ENCODE measurements around the gene SLC25A21.

The SLC25A21 gene

DNA sequence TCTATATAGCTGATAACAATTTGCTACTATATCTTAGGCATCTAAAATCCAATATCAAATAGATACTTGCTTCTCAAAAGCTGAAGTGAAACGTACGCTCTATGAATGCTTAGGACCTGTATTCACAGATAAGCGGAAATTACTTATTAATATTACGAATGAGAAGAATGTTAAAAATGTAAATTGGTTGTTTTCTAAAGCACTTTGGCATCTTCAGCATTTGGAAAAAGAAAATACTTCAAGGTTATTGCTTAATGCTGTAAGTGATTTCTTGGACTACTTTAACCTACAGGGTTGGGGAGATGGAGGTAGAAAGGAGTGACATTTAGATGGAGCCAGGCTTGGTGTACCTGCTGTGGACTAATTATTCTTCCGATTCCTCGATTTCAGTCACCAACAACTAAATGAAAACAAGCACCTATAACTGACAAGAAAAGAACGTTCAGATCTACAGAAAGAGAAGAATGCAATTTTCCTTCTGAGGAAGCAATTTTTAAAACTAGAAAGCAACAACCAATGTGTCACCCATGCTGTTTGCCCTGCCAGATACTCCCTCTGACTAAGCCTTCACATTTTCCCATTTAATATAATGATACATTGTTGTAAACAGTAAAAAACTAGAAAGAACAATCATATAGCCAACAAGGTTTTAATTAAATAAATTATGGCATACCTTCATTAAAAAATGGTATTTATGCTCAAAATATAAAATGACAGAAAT is 49.3 kb downstream of the SLC25A21 start:
- TF ChIP-seq EZH2 (IDR thresholded peaks at IDR 0.05) (no peak), FOXP2 (optimal IDR thresholded peaks at IDR 0.05; ENCODE audit: control extremely low read depth, extremely low read length, insufficient read depth) (no peak), POLR2AphosphoS5 (IDR thresholded peaks at IDR 0.05; ENCODE audit: borderline replicate concordance, low read depth, low read length) (no peak)
- no peak overlapping the region for H3K4me3 ChIP-seq
- H3K9me3 ChIP-seq (ENCODE audit: low read depth, low read length): peaks cover 3% of the 10 kb centered on the region; the same call in 1 of the 2 replicates
- no peak overlapping the region for H3K9ac ChIP-seq (ENCODE audit: insufficient read length)
- no peaks in the 10 kb centered on the region for H3K36me3 ChIP-seq (ENCODE audit: insufficient read depth, low read length)
- no peak overlapping the region for H3K27ac ChIP-seq
- DNase-seq (ENCODE audit: low read depth, low spot score): no peak

DNA sequence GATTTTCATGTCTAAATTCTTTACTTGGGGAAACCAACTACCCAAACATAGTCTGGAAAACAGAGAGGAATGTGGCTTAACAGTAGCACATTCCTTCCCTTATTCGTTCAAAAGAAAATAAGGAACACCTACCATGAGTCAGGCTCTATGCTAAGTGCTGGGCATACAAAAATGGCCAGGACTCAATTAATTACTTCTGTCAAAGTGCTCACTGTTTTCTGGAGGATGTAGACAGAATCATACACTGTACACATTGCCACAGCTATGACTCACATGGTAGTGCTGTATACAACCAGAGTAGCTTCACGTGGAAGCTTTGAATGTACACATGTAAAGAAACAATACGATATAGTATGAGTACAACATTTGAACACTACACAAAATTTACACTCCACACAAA is 50.1 kb downstream of the SLC25A21 start:
- H3K9ac ChIP-seq (ENCODE audit: insufficient read length): no peak overlapping the region
- TF ChIP-seq POLR2AphosphoS5 (IDR thresholded peaks at IDR 0.05; ENCODE audit: borderline replicate concordance, low read depth, low read length) (no peak), EZH2 (IDR thresholded peaks at IDR 0.05) (no peak), FOXP2 (optimal IDR thresholded peaks at IDR 0.05; ENCODE audit: control extremely low read depth, extremely low read length, insufficient read depth) (no peak)

DNA sequence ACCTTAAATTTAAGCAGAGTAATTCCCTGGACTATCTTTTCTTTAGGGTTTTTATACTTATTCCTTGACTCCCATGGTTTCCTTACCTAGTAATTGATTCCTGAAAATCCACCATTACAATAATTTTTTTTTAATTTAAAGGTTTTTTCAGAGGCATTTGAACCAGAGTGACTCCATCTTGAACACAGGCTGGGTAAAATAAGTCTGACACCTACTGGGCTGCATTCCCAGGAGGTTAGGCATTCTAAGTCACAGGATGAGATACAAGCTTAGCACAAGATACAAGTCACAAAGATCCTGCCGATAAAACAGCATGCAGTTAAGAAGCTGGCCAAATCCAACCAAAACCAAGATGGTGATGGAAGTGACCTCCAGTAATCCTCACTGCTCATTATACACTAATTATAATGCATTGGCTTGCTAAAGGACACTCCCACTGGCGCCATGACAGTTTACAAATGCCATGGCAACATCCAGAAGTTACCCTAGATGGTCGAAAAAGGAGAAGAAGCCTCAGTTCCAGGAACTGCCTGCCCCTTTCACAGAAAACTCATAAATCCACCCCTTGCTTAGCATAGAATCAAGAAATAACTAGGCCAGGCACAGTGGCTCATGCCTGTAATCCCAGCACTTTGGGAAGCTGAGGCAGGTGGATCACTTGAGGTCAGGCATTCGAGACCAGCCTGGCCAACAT is 53.6 kb downstream of the SLC25A21 start:
- H3K36me3 ChIP-seq (ENCODE audit: insufficient read depth, low read length): no peaks in the 10 kb centered on the region
- no peak overlapping the region for H3K4me3 ChIP-seq
- H3K9me3 ChIP-seq (ENCODE audit: low read depth, low read length): peaks cover 3% of the 10 kb centered on the region; the same call in 1 of the 2 replicates
- no peak overlapping the region for H3K27ac ChIP-seq
- TF ChIP-seq EZH2 (IDR thresholded peaks at IDR 0.05): no peak
- no peak for TF ChIP-seq FOXP2 (optimal IDR thresholded peaks at IDR 0.05; ENCODE audit: control extremely low read depth, extremely low read length, insufficient read depth)
- no peak for TF ChIP-seq POLR2AphosphoS5 (IDR thresholded peaks at IDR 0.05; ENCODE audit: borderline replicate concordance, low read depth, low read length)
- no peak for DNase-seq (ENCODE audit: low read depth, low spot score)
- no peak overlapping the region for H3K9ac ChIP-seq (ENCODE audit: insufficient read length)

More for the DNA sequence above, 50.1 kb downstream of the SLC25A21 start:
- no peaks in the 10 kb centered on the region for H3K36me3 ChIP-seq (ENCODE audit: insufficient read depth, low read length)
- no peak overlapping the region for H3K4me3 ChIP-seq
- no peak for DNase-seq (ENCODE audit: low read depth, low spot score)
- peaks cover 3% of the 10 kb centered on the region; the same call in 1 of the 2 replicates for H3K9me3 ChIP-seq (ENCODE audit: low read depth, low read length)
- no peak overlapping the region for H3K27ac ChIP-seq

DNA sequence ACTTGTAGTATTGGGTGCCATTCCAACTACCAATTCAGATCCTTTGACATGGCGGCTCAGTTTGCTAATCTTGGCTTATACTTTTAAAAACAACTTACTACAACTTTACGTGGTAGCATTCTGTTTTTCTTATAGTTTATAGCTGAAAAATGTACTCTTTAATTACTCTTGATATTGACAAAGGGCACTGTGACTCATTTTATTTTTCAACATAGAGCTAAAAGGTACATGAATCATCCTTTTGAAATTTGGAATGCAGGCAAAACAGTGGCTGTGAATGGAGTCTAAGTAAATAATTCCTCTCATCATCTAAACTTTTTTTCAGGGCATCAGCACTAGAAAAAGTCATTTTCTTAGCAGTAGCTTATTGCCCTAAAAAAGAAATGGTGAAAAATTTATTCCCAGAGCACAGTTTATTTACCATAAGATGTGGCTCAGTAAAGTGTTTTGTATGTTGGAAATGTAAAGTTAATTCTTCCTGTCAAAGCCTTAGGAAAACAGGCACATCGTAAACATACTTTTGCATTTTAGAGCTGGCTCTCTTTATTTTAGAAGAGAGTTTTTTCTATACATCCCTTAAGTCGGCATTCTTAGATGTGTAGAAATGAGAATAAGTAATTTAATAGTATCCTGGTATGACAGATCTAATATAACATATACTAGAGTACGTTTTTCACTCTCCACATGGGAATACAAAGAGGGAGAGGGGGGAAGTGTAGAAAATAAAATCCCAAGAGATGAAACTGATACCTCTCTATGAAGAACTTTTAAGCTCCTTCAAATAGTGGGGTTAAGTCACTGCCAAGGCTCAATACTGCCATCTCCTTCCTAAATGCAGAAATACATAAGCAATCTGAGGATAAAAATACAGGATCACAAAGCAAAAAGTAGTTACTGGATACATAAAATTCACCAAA is 55.2 kb downstream of the SLC25A21 start:
- no peak for TF ChIP-seq POLR2AphosphoS5 (IDR thresholded peaks at IDR 0.05; ENCODE audit: borderline replicate concordance, low read depth, low read length)
- TF ChIP-seq EZH2 (IDR thresholded peaks at IDR 0.05): no peak
- TF ChIP-seq FOXP2 (optimal IDR thresholded peaks at IDR 0.05; ENCODE audit: control extremely low read depth, extremely low read length, insufficient read depth): no peak
- Histone ChIP-seq H3K27ac (peak overlapping the region; percentile 82), H3K9ac (ENCODE audit: insufficient read length) (no peak overlapping the region), H3K36me3 (ENCODE audit: insufficient read depth, low read length) (no peaks in the 10 kb centered on the region), H3K4me3 (peak overlapping the region; percentile 61), H3K9me3 (ENCODE audit: low read depth, low read length) (peaks cover 3% of the 10 kb centered on the region; the same call in 1 of the 2 replicates)
- peak; percentile 45 for DNase-seq (ENCODE audit: low read depth, low spot score)

DNA sequence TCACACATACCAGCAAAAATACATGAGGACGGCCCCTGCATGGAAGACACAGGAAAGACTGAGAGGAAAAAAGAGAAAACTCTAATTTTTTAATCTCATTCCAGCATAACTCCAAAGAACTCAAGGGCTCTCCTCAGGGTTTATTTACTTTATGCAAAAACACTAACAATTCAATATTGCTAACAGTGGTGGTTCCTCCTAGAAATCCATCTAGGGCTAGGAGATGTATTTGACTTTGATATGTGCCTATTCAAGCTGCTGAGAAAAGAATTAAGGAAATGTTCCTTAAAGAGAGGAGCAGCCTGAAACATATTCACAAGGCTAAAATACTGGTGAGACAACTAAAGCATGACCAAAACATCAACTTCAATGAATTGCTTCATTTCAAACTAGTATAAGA is 57.0 kb downstream of the SLC25A21 start:
- H3K27ac ChIP-seq: no peak overlapping the region
- no peak for DNase-seq (ENCODE audit: low read depth, low spot score)
- peaks cover 3% of the 10 kb centered on the region; the same call in 1 of the 2 replicates for H3K9me3 ChIP-seq (ENCODE audit: low read depth, low read length)
- H3K4me3 ChIP-seq: no peak overlapping the region
- H3K36me3 ChIP-seq (ENCODE audit: insufficient read depth, low read length): no peaks in the 10 kb centered on the region
- TF ChIP-seq POLR2AphosphoS5 (IDR thresholded peaks at IDR 0.05; ENCODE audit: borderline replicate concordance, low read depth, low read length): no peak
- no peak for TF ChIP-seq FOXP2 (optimal IDR thresholded peaks at IDR 0.05; ENCODE audit: control extremely low read depth, extremely low read length, insufficient read depth)
- no peak for TF ChIP-seq EZH2 (IDR thresholded peaks at IDR 0.05)
- H3K9ac ChIP-seq (ENCODE audit: insufficient read length): no peak overlapping the region

DNA sequence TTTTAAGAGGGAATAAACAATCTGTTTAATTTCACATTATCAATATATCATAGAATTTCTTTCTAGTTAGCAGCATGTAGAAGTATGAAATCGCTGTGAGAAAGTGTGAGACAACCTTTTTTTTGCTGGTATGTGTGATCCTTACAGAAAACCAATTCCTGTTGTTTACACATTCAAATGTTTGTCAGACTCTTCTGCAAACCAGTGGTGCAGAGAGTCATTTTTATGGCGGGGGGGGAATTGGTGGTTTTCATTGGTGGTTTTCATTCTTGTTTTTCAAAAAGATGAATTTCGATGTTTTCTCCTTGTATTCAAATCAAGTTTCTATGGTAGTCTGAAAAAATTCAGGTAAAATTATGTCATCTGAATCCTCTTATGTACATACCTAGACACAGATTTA is 57.8 kb downstream of the SLC25A21 start:
- TF ChIP-seq FOXP2 (optimal IDR thresholded peaks at IDR 0.05; ENCODE audit: control extremely low read depth, extremely low read length, insufficient read depth) (no peak), POLR2AphosphoS5 (IDR thresholded peaks at IDR 0.05; ENCODE audit: borderline replicate concordance, low read depth, low read length) (no peak), EZH2 (IDR thresholded peaks at IDR 0.05) (no peak)
- H3K27ac ChIP-seq: no peak overlapping the region
- DNase-seq (ENCODE audit: low read depth, low spot score): no peak
- H3K9me3 ChIP-seq (ENCODE audit: low read depth, low read length): peaks cover 3% of the 10 kb centered on the region; the same call in 1 of the 2 replicates
- H3K4me3 ChIP-seq: no peak overlapping the region
- no peak overlapping the region for H3K9ac ChIP-seq (ENCODE audit: insufficient read length)
- no peaks in the 10 kb centered on the region for H3K36me3 ChIP-seq (ENCODE audit: insufficient read depth, low read length)

DNA sequence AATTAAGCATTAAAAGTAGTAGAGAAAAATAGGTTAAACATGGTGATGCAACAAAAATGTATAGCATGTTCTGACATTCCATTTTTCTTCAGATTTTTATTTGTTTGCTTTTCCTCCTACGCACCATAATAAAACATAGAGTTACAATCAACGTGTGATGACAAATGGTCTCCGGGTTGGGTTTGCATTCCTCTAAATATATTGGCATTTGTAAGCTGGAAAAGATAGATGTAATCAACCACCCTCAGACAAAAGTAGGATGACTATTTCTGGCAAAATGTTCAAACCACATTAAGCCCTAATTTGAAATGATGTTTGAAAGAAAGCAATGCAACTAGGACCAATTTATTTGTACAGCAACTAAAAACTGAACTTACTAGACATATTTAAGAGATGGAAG is 58.4 kb downstream of the SLC25A21 start:
- TF ChIP-seq POLR2AphosphoS5 (IDR thresholded peaks at IDR 0.05; ENCODE audit: borderline replicate concordance, low read depth, low read length) (no peak), FOXP2 (optimal IDR thresholded peaks at IDR 0.05; ENCODE audit: control extremely low read depth, extremely low read length, insufficient read depth) (no peak), EZH2 (IDR thresholded peaks at IDR 0.05) (no peak)
- no peaks in the 10 kb centered on the region for H3K36me3 ChIP-seq (ENCODE audit: insufficient read depth, low read length)

More for the DNA sequence above, 58.4 kb downstream of the SLC25A21 start:
- Histone ChIP-seq H3K27ac (no peak overlapping the region), H3K9ac (ENCODE audit: insufficient read length) (no peak overlapping the region), H3K4me3 (no peak overlapping the region), H3K9me3 (ENCODE audit: low read depth, low read length) (peaks cover 3% of the 10 kb centered on the region; the same call in 1 of the 2 replicates)
- DNase-seq (ENCODE audit: low read depth, low spot score): no peak

Data from SK-N-MC (cell line).